CD4-positive, alpha-beta T cell treated with Interleukin-17A for 4 hours (primary cell): Measurements from ENCODE around the gene KCNQ5.
A peak's percentile ranks its signal among the peaks of the same experiment; 100 is the strongest.

ENCODE experiments used
- DNase-seq: peaks from one replicate; pipeline ENCODE4 v3.0.0-alpha.2; 2020; ENCODE audit warnings: mixed read lengths

Gene KCNQ5

GRCh38 chr6:73078333-73078862, 456.5 kb downstream of the KCNQ5 start:
- DNase-seq = no peak

GRCh38 chr6:73078908-73079610, 457.2 kb downstream of the KCNQ5 start:
- DNase-seq = no peak

GRCh38 chr6:73079611-73079955, 457.7 kb downstream of the KCNQ5 start:
- no peak for DNase-seq

GRCh38 chr6:73079978-73080377, 458.1 kb downstream of the KCNQ5 start:
- no peak for DNase-seq

- DNase-seq = no peak
Measured at GRCh38 chr6:73081955-73082354, 460.1 kb downstream of the KCNQ5 start.

GRCh38 chr6:73083886-73084285, 462.0 kb downstream of the KCNQ5 start:
- DNase-seq = no peak

- DNase-seq = no peak
Measured at GRCh38 chr6:73085443-73085871, 463.6 kb downstream of the KCNQ5 start.

GRCh38 chr6:73086726-73087125, 464.9 kb downstream of the KCNQ5 start:
- DNase-seq = no peak

- no peak for DNase-seq
Measured at GRCh38 chr6:73088138-73088813, 466.4 kb downstream of the KCNQ5 start.

- no peak for DNase-seq
Measured at GRCh38 chr6:73104921-73105320, 483.1 kb downstream of the KCNQ5 start.

- no peak for DNase-seq
Measured at GRCh38 chr6:73107016-73107415, 485.2 kb downstream of the KCNQ5 start.

- DNase-seq = no peak
Measured at GRCh38 chr6:73108949-73109348, 487.1 kb downstream of the KCNQ5 start.

- no peak for DNase-seq
Measured at GRCh38 chr6:73109659-73110058, 487.8 kb downstream of the KCNQ5 start.

GRCh38 chr6:73116330-73116729, 494.5 kb downstream of the KCNQ5 start:
- DNase-seq = no peak

GRCh38 chr6:73121421-73121993, 499.6 kb downstream of the KCNQ5 start:
- no peak for DNase-seq

GRCh38 chr6:73123632-73124329, 501.9 kb downstream of the KCNQ5 start:
- no peak for DNase-seq

- DNase-seq = peak; percentile 87
Measured at GRCh38 chr6:73129653-73130443, 508.0 kb downstream of the KCNQ5 start.

- no peak for DNase-seq
Measured at GRCh38 chr6:73131706-73132105, 509.8 kb downstream of the KCNQ5 start.

GRCh38 chr6:73134588-73134987, 512.7 kb downstream of the KCNQ5 start:
- peak; percentile 7 for DNase-seq

- DNase-seq = no peak
Measured at GRCh38 chr6:73139681-73140383, 518.0 kb downstream of the KCNQ5 start.

GRCh38 chr6:73143551-73143950, 521.7 kb downstream of the KCNQ5 start:
- DNase-seq = no peak

GRCh38 chr6:73144516-73144915, 522.7 kb downstream of the KCNQ5 start:
- no peak for DNase-seq
